Heart left ventricle (tissue), 13 donors: ENCODE results near the gene RASSF5.

Experiments
- CTCF ChIP-seq, 12 donors: fragments of 200-600 bp; sonication (generic) in 4 of 12; IDR thresholded peaks; one replicate each; pipeline versions ENCODE4 v1.5.0 to v1.8.0; 2018 to 2022; ENCODE audit warnings: antibody characterized with exemption in 12 of 12, mild to moderate bottlenecking in 5 of 12
- POLR2A ChIP-seq, 2 donors: fragments of 450-650 bp; IDR thresholded peaks; one replicate each; pipeline ENCODE4 v1.6.1; 2017; ENCODE audit warnings: antibody characterized with exemption in 2 of 2, mild to moderate bottlenecking in 2 of 2, moderate library complexity in 2 of 2
- donor health status: ischemic (EF 13 %, LVEDD 7.1; RV severe dilation, severe dysfunction).
- donor health status: DM: no; HTN: yes; CAD: no.
- donor health status: DM: no; HTN: no; CAD: no.
- donor health status: ischemic (EF 25% LVEDD 6.9; RV normal size, moderate dysfunction).
- donor health status: ischemic (EF 25% LVEDD 5.7; RV mildly dilated, moderate dysfunction).
- donor health status: ischemic (EF 35%, LVEDD 5.7; RV mildly dilated, moderate dysfunction).
- donor health status: nonischemic (EF 11% LVEDD 7.7; RV severe dilation, severe dysfunction).
- donor health status: DM: yes; HTN: yes; CAD: no.
- donor health status: PGD.
- donor health status: ischemic (EF 29% LVEDD 5.4; RV normal size, mild dysfunction).
- donor health status: nonischemic (EF 23%, LVEDD 6.1; RV moderate dilation, normal function).

GRCh38 chr1:206570529-206570928, 63.2 kb downstream of the RASSF5 start:
- TF ChIP-seq CTCF (IDR thresholded peaks at IDR 0.05) (no peak), POLR2A (IDR thresholded peaks at IDR 0.05) (no peak)
